Left ventricle myocardium inferior (tissue), 1 donor: Measurements from ENCODE around the gene DNASE1L3. TPM values are rescaled to one million over a fixed set of nuclear protein-coding genes. Genes with fewer than 3 reads are reported as not detected.

Source experiments
- DNase-seq: peaks from one replicate; pipeline ENCODE4 v3.0.0-alpha.2; 2020
- H3K27ac ChIP-seq: fragments of 200-600 bp; replicated peaks from 2 replicates; pipeline ENCODE4 v1.8.0; 2021
- H3K27me3 ChIP-seq: fragments of 200-600 bp; 2 replicates; pipeline ENCODE4 v1.8.0; 2021; ENCODE audit warnings: low read depth
- H3K36me3 ChIP-seq: fragments of 200-600 bp; 2 replicates; pipeline ENCODE4 v1.8.0; 2021
- H3K4me1 ChIP-seq: fragments of 200-600 bp; 2 replicates; pipeline ENCODE4 v1.8.0; 2021
- H3K4me3 ChIP-seq: fragments of 200-600 bp; 2 replicates; pipeline ENCODE4 v1.8.0; 2021; ENCODE audit warnings: mild to moderate bottlenecking, moderate library complexity
- H3K9me3 ChIP-seq: fragments of 200-600 bp; replicated peaks from 2 replicates; pipeline ENCODE4 v1.8.0; 2021
- intact Hi-C: fragments of 100-400 bp; cut with micrococcal nuclease; formaldehyde crosslinking; loops from one replicate; pipeline ENCODE4 v1.11.0; 2022
- total RNA-seq: library from RNA; stranded (reverse); fragmentation: NEBNext Ultra II Directional; extraction: Animal tissue kit (Norgen Biotek cat#: 25700); gene quantifications from one replicate; pipeline ENCODE4 v1.2.1, GENCODE V29; 2021
- TF ChIP-seq, protein P1 (sequence below): fragments of 200-600 bp; IDR thresholded peaks from 2 replicates; pipeline ENCODE4 v1.8.0; 2021; ENCODE audit warnings: antibody characterized with exemption, mild to moderate bottlenecking, borderline replicate concordance
- donor health status: DM: no; HTN: yes; CAD: no; lungs with severe emphysema.

DNASE1L3 gene
- total RNA-seq, 1 donor from 2014 or later: 4.5 TPM

DNA sequence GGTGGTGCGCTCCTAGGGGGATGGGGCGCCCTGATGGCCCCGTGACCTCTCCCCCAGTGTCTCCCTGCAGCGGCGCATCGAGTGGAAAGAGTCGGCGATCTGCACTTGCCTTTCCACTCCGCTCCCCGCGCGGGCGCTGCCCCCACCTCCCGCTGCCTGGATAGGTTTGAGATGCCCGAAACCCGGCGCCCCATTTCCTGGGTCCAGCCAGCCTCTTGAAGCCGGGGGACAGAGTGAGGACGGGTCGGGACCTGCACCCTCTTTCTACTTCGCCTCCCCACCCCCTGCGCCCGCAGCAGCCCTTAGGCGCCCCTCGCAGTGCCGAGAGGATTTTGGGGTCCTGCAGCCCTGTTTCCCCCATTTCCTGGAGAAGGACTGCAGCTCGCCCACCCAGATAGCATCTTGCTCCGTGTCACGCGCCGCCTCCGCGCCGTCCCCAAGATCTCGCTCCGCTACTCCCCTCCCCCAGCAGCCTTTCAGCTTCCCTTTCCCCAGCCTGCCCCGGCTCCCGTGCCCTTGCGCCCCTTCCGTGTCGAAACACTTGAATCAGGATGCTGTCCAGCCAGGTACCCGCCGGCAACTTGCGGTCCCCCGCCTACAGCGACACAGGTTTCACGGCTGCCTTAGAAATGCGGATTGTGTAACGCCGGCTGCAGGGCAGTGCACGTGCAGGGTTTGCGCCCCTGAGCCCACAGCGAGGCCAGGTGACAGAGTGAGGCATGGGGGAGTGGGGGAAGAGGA is 27.3 kb upstream of the DNASE1L3 start:
- DNase-seq: peak; percentile 58
- Histone ChIP-seq H3K4me3 (peak overlapping the region; percentile 85), H3K27ac (peak overlapping the region; percentile 85), H3K4me1 (peaks cover 47% of the 10 kb centered on the region), H3K27me3 (no peaks in the 10 kb centered on the region), H3K36me3 (no peaks in the 10 kb centered on the region), H3K9me3 (no peaks in the 10 kb centered on the region)
- TF ChIP-seq, protein P1, sequence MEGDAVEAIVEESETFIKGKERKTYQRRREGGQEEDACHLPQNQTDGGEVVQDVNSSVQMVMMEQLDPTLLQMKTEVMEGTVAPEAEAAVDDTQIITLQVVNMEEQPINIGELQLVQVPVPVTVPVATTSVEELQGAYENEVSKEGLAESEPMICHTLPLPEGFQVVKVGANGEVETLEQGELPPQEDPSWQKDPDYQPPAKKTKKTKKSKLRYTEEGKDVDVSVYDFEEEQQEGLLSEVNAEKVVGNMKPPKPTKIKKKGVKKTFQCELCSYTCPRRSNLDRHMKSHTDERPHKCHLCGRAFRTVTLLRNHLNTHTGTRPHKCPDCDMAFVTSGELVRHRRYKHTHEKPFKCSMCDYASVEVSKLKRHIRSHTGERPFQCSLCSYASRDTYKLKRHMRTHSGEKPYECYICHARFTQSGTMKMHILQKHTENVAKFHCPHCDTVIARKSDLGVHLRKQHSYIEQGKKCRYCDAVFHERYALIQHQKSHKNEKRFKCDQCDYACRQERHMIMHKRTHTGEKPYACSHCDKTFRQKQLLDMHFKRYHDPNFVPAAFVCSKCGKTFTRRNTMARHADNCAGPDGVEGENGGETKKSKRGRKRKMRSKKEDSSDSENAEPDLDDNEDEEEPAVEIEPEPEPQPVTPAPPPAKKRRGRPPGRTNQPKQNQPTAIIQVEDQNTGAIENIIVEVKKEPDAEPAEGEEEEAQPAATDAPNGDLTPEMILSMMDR: no peak
- intact Hi-C loops: no loop called here

DNA sequence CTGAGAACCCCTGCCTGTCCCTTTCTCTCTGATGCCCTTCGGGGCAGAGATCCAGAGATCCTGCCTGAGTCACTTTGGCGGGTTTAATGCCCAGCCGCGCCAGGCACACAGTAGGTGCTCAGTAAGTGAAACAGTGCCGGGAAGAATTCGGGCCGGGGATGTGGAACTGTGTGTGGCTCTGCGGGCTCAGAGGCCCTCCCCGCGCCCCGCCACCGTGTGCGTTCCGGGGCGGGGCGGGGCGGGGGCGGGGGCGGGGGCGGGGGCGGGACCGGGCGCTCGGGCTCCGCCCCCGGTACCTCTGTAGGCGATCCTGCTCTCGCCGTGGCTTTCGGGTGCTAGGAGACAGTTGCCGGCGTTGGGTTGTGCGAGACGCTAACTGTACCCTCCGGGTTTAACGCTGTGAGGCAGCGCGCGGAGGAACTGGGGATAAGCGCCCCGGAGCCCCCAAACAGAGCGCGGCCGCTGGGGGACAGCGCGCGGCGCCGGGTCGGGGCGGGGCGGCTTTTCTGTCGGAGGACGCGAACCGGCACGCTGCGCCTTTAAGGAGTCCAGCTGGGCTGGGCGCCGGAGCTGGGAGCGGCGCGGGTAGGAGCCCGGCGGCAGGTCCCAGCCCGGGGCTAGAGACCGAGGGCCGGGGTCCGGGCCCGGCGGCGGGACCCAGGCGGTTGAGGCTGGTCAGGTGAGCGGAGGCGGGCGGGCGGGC is 26.6 kb upstream of the DNASE1L3 start, which contains the start of gene ABHD6:
TSS of gene ABHD6 (plus strand) at position 555 of the 703 bp plus-strand sequence. CDS start 18,795 bp downstream, outside the sequence.
- TF ChIP-seq, protein P1: peak; percentile 35
- Histone ChIP-seq H3K9me3 (no peaks in the 10 kb centered on the region), H3K4me1 (peaks cover 44% of the 10 kb centered on the region), H3K4me3 (peak within 1 kb of the TSS; percentile 85), H3K36me3 (no peaks in the 10 kb centered on the region), H3K27ac (peak within 1 kb of the TSS; percentile 85), H3K27me3 (no peaks in the 10 kb centered on the region)
- intact Hi-C loops: no loop called here
- DNase-seq: peak; percentile 77

DNA sequence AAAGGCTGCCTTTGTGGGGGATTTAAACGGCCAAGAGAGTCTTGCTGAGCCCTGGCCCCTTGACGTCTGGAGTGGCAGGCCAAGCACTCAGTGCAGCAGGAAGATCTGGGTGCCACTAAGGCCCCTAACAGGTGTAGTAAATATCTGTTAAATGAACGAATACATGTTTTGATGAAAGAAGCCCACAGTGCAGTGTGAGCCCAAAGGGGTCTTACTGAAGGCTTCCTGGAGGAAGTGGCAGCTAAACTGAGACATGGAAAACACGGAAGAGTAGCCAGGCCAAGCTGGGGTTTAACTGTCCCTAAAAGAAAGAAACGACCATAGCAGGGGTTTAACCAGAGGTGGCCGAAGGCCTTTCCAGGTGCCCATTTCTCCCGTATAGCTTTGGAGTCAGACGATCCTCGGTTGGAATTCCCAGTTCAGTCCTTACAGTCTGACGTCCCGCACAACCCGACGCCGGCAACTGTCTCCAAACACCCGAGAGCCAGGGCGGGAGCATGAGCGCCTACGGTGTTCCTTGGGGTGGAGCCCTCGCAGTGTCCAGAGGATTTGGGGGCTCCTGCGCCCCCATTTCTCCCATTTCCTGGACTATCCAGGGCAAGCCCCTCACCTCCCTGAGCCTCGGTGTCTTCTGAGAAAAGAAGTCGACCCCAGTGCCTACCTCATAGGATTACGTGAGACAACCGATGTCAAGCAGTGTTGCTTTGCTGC is 25.9 kb upstream of the DNASE1L3 start:
- peak overlapping the region; percentile 85 for H3K4me3 ChIP-seq
- H3K27me3 ChIP-seq: no peaks in the 10 kb centered on the region
- H3K4me1 ChIP-seq: peaks cover 37% of the 10 kb centered on the region
- H3K9me3 ChIP-seq: no peaks in the 10 kb centered on the region
- intact Hi-C loops: no loop called here
- TF ChIP-seq, protein P1: no peak
- DNase-seq: no peak
- H3K36me3 ChIP-seq: no peaks in the 10 kb centered on the region
- peak overlapping the region; percentile 85 for H3K27ac ChIP-seq

DNA sequence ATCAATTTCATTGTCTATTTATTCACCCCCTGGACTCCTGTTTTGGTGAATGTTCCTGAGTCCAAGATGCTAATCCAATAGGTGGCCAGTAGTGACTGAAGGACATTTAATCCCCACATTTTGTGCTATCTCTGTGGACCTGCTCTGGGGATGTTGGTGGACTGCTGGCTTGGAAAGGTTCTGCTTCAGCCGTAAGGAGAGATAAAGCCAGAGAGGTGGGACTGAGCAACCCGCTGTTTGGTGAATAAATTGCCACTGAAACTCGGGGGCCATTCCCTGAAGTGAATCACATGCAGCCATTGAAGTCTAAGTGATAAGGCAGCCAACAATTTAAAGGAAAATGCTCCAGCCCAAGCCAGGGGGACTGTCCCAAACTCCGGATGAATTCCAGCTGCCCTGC is 25.2 kb upstream of the DNASE1L3 start:
- no peak overlapping the region for H3K27ac ChIP-seq
- no peaks in the 10 kb centered on the region for H3K36me3 ChIP-seq
- no peak for DNase-seq
- intact Hi-C loops: no loop called here
- H3K4me1 ChIP-seq: peaks cover 30% of the 10 kb centered on the region
- no peaks in the 10 kb centered on the region for H3K9me3 ChIP-seq
- no peaks in the 10 kb centered on the region for H3K27me3 ChIP-seq
- H3K4me3 ChIP-seq: no peak overlapping the region
- TF ChIP-seq, protein P1: no peak

DNA sequence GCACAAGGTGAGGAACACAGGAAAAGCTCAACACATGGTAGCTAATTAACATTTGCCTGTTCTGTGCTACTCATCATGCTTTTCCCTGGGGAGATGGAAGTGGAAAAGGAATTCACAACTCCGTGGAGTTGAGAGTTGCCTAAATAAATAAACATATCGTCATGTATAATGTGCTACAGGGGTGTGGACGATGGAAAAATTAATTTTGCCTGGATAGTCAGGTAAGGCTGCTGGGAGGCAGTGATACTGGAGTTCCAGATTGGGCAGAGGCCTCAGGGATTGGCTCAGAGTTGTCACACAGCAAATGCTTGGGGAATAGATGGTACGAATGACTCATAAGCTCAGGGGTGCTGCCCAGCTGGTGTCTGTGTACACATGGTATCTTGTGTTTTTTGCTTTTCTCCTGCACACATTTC is 23.8 kb upstream of the DNASE1L3 start:
- DNase-seq: no peak
- Histone ChIP-seq H3K4me3 (no peak overlapping the region), H3K27me3 (no peaks in the 10 kb centered on the region), H3K27ac (no peak overlapping the region), H3K4me1 (peaks cover 28% of the 10 kb centered on the region), H3K36me3 (no peaks in the 10 kb centered on the region), H3K9me3 (no peaks in the 10 kb centered on the region)
- TF ChIP-seq, protein P1: no peak
- intact Hi-C loops: no loop called here
